Brain microvascular endothelial cell (primary cell): Measurements from ENCODE around the gene RPN2.

Experiments
- DNase-seq: peaks from one replicate; pipeline ENCODE4 v3.0.0-alpha.2; 2020
- H3K27ac ChIP-seq: fragments of 250-450 bp; sonication (Bioruptor Pico); 2 replicates; pipeline ENCODE4 v1.5.1; 2020; ENCODE audit warnings: mild to moderate bottlenecking, moderate library complexity
- H3K27me3 ChIP-seq: fragments of 250-450 bp; sonication (Bioruptor Pico); replicated peaks from 2 replicates; pipeline ENCODE4 v1.5.1; 2020; ENCODE audit warnings: mild to moderate bottlenecking
- H3K36me3 ChIP-seq: fragments of 250-450 bp; sonication (Bioruptor Pico); replicated peaks from 2 replicates; pipeline ENCODE4 v1.5.1; 2020; ENCODE audit warnings: mild to moderate bottlenecking
- H3K4me3 ChIP-seq: 2 replicates; pipeline ENCODE4 v1.5.1; 2011; ENCODE audit warnings: low read depth, mild to moderate bottlenecking, control low read depth, low read length, moderate library complexity
- in situ Hi-C: cut with HindIII; loops from 2 replicates; pipeline ENCODE4 v1.10.0; 2017; ENCODE audit warnings: low sequenced_read_pairs, low pct_ligation_motif_present
- TF ChIP-seq, protein P1 (sequence below): IDR thresholded peaks from 2 replicates; pipeline ENCODE4 v1.5.1; 2011; ENCODE audit warnings: low read depth, mild to moderate bottlenecking, moderate library complexity, low read length, control low read depth, inconsistent platforms; ENCODE audit errors: missing control alignments

The RPN2 gene

DNA sequence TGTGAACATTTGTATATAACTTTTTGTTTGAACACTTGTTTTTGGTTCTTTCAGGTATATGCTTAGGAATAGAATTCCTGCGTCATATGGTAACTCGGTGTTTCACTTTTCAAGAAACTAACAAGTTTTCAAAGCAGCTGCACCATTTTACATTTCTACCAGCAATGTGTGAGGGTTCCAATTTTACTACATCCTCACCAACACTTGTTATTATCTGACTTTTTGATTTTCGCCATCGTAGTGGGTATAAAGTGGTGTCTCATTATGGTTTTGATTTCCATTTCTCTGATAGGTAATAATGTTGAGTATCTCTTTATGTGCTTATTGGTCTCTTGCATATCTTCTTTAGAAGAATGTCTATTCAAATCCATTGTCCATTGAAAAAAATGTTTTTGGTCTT lies 39.8 kb downstream of the RPN2 start:
- no peaks in the 10 kb centered on the region for H3K27me3 ChIP-seq
- no peak overlapping the region for H3K27ac ChIP-seq
- peaks cover 24% of the 10 kb centered on the region for H3K36me3 ChIP-seq
- H3K4me3 ChIP-seq, result no peak overlapping the region
- TF ChIP-seq, protein P1, sequence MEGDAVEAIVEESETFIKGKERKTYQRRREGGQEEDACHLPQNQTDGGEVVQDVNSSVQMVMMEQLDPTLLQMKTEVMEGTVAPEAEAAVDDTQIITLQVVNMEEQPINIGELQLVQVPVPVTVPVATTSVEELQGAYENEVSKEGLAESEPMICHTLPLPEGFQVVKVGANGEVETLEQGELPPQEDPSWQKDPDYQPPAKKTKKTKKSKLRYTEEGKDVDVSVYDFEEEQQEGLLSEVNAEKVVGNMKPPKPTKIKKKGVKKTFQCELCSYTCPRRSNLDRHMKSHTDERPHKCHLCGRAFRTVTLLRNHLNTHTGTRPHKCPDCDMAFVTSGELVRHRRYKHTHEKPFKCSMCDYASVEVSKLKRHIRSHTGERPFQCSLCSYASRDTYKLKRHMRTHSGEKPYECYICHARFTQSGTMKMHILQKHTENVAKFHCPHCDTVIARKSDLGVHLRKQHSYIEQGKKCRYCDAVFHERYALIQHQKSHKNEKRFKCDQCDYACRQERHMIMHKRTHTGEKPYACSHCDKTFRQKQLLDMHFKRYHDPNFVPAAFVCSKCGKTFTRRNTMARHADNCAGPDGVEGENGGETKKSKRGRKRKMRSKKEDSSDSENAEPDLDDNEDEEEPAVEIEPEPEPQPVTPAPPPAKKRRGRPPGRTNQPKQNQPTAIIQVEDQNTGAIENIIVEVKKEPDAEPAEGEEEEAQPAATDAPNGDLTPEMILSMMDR, result no peak
- DNase-seq, result no peak
- in situ Hi-C loops, result no loop called here

DNA sequence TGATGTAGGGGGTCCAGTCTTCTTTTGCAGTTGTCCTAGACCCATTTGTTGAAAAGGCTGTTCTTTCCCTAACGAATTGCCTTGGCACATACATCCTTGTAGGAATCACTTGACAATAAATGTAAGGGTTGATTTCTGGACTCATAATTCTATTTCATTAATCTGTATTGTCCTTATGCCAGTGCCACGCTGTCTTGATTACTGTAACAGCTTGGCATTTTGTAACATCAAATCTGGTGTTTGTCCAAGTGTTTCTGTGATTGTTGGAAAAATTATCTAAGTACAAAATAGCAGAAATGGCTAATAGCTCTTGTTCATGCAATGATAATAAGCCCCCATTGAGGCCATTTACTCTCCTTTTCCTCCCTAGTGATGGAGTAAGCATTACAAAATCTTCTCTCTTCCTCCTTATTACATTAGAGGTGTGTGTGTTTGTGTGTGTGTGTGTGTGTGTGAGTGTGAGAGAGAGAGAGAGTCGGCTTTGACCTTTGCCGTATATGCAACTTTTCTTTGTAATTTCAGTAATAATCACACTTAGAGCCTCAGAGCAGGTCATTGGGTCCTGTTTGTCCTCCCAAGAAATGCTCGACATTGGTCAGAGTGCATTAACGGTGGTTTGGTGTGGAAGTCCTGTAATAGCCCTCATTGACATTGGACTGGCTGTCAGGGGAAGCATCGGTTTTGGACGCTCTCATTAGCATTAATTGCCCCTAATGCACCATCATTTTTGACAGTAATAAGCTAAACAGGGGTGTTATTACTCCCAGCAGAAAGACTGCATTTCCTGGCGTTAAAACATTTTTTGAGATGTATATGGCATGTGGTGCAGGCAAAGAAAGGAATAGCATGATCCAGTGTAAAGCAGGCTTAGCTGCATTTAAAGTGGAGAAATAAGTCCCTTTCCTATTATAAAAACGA lies 40.9 kb downstream of the RPN2 start:
- in situ Hi-C loops, result no loop called here
- peaks cover 30% of the 10 kb centered on the region for H3K36me3 ChIP-seq

DNA sequence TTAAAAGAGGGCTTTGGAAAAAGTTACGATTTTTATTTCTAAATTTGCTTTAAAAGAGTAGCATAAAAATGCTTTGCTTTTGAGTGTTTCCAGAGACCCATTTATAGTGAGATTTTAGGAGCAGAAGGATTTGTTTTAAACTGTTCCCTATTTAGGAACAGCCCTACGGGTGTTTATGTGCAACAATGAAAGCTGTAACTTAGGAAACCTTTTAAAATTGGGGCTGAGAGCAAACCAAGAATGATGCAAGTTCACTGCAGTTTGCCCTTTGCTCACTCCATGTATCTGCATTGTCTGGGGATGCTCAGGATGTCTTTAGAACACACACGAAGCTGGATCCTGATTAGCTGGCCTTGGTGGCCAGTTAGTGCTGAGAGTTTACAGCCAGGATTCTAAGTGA lies 41.6 kb downstream of the RPN2 start:
- H3K27me3 ChIP-seq, result no peaks in the 10 kb centered on the region
- TF ChIP-seq, protein P1, result no peak
- DNase-seq, result no peak
- H3K27ac ChIP-seq, result no peak overlapping the region
- peaks cover 35% of the 10 kb centered on the region for H3K36me3 ChIP-seq
- no peak overlapping the region for H3K4me3 ChIP-seq
- in situ Hi-C loops, result no loop called here

More for the DNA sequence above, 40.9 kb downstream of the RPN2 start:
- DNase-seq, result no peak
- TF ChIP-seq, protein P1, result no peak
- H3K4me3 ChIP-seq, result no peak overlapping the region
- H3K27ac ChIP-seq, result no peak overlapping the region
- H3K27me3 ChIP-seq, result no peaks in the 10 kb centered on the region

DNA sequence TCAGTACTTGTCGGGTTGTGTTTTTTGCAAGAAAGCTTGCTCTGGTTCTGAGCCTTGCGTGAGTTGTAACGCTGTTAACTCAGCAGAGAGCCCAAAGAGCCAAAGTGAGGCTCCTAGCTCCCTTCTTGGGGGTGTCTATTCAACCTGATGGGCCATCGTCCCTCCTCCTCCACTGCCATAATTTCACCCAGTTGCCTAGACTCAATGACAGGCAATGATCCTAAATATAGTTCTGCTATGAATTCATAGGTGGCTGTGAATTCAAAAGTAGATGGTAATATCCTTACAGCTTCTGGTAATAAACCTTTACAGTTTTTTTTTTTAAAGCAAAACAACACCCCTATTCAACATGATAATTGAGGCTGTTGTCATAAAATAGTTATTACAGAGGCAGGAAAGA lies 43.0 kb downstream of the RPN2 start:
- Histone ChIP-seq H3K27ac (no peak overlapping the region), H3K36me3 (peaks cover 42% of the 10 kb centered on the region), H3K27me3 (no peaks in the 10 kb centered on the region), H3K4me3 (no peak overlapping the region)
- in situ Hi-C loops, result no loop called here
- no peak for DNase-seq
- TF ChIP-seq, protein P1, result no peak

DNA sequence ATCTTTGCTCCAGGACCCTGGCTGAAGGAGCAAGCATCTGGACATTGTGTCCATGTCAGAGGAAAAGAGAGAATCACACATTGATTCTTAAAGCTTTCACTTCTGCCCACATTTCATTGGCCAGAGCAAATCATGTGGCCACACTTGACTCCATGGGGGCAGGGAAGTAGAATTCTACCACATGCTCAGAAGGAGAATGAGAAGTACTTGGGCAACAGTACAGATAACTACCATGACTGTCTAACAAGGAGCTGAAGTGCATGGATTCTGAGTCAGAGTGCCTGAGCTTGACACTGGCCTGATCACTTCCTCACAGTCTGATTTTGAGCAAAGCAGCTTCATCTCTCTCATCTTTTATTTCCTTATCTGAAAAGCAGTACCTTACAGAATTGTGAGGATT lies 43.9 kb downstream of the RPN2 start:
- H3K27me3 ChIP-seq, result no peaks in the 10 kb centered on the region
- peak overlapping the region; percentile 59 for H3K27ac ChIP-seq
- TF ChIP-seq, protein P1, result no peak
- peaks cover 47% of the 10 kb centered on the region for H3K36me3 ChIP-seq
- in situ Hi-C loops, result no loop called here
- H3K4me3 ChIP-seq, result no peak overlapping the region
- DNase-seq, result peak; percentile 94

DNA sequence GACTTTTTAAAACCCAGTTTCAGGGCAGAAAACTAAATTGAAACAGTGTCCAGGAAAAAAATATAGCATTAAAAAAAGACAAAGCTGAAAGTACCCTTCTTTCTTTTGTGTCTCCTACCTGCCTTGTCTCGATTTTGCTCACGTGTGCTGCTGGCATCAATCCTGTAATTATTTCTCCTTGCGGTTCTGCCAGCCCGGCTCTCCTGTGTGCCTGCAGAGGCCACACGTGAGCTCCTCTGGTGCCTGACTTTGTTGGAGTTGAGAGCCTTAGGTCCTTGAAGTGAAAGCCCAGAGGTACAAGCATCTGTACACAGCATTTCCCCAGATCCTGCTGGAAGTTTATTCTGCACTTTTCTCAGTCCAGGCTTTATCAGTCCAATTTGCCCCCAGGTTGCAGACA lies 46.0 kb downstream of the RPN2 start:
- no peak overlapping the region for H3K27ac ChIP-seq
- no peak overlapping the region for H3K4me3 ChIP-seq
- peaks cover 60% of the 10 kb centered on the region for H3K36me3 ChIP-seq
- no peak for DNase-seq
- TF ChIP-seq, protein P1, result no peak
- in situ Hi-C loops, result no loop called here
- no peaks in the 10 kb centered on the region for H3K27me3 ChIP-seq
